GM12801 (cell line): Measurements from ENCODE around the gene TAF1C.

Source experiments
- TF ChIP-seq, protein P1 (sequence below): IDR thresholded peaks from one replicate; pipeline ENCODE4 v1.5.1; 2011; ENCODE audit warnings: control low read depth; ENCODE audit not compliant: insufficient read length; ENCODE audit errors: extremely low read depth

The TAF1C gene

GRCh38 chr16:84228256-84228838 is 41.5 kb upstream of the TAF1C start:
- TF ChIP-seq, protein P1, sequence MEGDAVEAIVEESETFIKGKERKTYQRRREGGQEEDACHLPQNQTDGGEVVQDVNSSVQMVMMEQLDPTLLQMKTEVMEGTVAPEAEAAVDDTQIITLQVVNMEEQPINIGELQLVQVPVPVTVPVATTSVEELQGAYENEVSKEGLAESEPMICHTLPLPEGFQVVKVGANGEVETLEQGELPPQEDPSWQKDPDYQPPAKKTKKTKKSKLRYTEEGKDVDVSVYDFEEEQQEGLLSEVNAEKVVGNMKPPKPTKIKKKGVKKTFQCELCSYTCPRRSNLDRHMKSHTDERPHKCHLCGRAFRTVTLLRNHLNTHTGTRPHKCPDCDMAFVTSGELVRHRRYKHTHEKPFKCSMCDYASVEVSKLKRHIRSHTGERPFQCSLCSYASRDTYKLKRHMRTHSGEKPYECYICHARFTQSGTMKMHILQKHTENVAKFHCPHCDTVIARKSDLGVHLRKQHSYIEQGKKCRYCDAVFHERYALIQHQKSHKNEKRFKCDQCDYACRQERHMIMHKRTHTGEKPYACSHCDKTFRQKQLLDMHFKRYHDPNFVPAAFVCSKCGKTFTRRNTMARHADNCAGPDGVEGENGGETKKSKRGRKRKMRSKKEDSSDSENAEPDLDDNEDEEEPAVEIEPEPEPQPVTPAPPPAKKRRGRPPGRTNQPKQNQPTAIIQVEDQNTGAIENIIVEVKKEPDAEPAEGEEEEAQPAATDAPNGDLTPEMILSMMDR: no peak

DNA sequence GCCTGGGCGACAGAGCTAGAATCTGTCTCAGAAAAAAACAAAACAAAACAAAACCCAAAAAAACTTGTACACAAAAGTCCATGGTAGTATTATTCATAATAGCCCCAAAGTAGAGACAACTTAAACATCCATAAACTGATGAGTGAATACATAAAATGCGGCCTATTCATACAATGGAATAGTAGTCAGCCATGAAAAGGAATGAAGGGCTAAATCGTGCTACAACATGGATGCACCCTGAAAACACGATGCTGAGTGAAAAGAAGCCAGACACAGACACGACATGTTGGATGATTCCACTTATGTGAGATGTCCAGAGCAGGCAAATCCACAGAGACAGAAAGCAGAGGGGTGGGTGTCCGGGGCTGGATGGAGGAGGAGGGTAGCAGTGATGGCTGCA is 40.7 kb upstream of the TAF1C start:
- TF ChIP-seq, protein P1: no peak

- TF ChIP-seq, protein P1: no peak
Observed at GRCh38 chr16:84226026-84226425, 39.2 kb upstream of the TAF1C start.

DNA sequence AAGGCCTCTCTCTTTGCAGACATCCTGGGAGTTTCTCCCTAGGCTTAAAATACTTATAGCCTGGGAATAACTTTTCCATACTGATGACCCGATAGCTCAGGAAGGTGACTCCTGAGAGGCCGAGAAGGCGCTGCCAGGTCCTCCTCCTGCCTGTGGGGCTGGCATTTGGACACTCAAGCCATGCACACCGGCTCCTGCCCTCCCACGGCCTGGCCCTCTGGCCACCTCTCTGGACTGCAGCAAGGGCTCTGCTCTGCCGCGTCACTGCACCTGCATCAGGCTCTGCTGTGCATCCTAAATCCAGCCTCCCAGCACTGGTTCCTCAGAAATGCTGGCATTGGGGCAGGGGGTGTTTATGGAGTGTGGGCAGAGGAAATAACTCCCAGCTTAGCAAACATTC is 38.7 kb upstream of the TAF1C start:
- TF ChIP-seq, protein P1: no peak

DNA sequence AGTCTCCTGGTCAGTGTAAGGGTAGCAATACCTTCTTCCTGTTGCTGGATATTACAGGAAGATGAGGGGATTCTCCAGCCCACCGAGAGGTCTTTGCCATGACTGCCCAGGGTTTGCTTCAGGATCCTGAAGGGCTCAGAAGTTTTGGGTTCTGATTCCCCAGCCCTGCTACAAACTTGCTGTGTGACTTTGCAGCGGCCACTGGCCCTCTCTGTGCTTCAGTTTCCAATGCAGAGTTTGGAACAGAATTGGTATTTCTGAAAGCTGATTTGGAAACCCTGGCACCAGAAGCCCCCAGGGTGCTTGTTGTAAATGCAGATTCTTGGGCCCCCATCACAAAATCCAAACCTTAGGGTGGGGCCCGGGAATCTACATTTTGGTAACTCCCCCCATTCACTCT is 38.3 kb upstream of the TAF1C start:
- TF ChIP-seq, protein P1: no peak

DNA sequence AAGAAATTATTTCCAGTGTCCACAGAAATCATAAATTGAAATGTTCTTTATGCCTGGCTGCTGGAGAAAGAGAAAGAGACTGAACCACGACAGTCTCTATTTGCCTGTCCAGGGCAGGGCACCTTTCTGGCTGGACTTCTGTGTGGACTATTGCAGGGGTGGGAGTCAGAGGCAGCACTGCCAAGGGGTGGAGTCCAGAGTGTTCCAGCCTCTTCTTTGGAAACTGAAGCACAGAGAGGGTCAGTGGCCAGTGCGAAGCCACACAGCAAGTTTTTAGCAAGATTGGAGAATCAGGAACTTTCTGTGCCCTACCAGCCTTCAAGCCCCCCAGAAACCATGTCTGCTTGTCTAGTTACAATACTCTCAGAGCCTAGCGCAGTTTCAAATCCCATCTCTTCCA is 37.7 kb upstream of the TAF1C start:
- TF ChIP-seq, protein P1: no peak

DNA sequence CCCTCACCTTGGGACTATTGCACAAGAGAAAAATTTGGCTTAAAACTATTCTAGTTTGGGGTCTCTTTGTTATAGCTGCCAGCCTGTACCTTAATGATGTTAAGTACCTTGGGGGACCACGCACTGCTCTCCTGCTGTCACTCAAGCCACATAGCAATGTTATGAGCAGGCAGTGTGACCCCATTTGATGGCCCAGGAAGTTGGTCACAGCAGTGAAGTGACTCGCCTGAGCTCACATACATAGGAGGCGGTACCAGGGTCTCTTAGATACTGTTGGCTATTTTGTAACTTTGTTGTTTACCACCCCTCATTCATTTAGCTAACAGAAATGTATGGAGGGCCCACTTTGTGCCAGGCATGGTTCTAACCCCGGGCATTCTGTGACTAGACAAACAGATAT is 36.6 kb upstream of the TAF1C start:
- TF ChIP-seq, protein P1: no peak
